Activated effector memory CD4-positive, alpha-beta T cell treated with anti-CD3 and anti-CD28 coated beads, Interleukin-2, amount 50 U/mL, for 16 hours (primary cell): ENCODE results near the gene ATP9B.

Source experiments
- DNase-seq: peaks from one replicate; pipeline ENCODE4 v3.0.0-alpha.2; 2020

ATP9B gene, protein sequence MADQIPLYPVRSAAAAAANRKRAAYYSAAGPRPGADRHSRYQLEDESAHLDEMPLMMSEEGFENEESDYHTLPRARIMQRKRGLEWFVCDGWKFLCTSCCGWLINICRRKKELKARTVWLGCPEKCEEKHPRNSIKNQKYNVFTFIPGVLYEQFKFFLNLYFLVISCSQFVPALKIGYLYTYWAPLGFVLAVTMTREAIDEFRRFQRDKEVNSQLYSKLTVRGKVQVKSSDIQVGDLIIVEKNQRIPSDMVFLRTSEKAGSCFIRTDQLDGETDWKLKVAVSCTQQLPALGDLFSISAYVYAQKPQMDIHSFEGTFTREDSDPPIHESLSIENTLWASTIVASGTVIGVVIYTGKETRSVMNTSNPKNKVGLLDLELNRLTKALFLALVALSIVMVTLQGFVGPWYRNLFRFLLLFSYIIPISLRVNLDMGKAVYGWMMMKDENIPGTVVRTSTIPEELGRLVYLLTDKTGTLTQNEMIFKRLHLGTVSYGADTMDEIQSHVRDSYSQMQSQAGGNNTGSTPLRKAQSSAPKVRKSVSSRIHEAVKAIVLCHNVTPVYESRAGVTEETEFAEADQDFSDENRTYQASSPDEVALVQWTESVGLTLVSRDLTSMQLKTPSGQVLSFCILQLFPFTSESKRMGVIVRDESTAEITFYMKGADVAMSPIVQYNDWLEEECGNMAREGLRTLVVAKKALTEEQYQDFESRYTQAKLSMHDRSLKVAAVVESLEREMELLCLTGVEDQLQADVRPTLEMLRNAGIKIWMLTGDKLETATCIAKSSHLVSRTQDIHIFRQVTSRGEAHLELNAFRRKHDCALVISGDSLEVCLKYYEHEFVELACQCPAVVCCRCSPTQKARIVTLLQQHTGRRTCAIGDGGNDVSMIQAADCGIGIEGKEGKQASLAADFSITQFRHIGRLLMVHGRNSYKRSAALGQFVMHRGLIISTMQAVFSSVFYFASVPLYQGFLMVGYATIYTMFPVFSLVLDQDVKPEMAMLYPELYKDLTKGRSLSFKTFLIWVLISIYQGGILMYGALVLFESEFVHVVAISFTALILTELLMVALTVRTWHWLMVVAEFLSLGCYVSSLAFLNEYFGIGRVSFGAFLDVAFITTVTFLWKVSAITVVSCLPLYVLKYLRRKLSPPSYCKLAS

DNA sequence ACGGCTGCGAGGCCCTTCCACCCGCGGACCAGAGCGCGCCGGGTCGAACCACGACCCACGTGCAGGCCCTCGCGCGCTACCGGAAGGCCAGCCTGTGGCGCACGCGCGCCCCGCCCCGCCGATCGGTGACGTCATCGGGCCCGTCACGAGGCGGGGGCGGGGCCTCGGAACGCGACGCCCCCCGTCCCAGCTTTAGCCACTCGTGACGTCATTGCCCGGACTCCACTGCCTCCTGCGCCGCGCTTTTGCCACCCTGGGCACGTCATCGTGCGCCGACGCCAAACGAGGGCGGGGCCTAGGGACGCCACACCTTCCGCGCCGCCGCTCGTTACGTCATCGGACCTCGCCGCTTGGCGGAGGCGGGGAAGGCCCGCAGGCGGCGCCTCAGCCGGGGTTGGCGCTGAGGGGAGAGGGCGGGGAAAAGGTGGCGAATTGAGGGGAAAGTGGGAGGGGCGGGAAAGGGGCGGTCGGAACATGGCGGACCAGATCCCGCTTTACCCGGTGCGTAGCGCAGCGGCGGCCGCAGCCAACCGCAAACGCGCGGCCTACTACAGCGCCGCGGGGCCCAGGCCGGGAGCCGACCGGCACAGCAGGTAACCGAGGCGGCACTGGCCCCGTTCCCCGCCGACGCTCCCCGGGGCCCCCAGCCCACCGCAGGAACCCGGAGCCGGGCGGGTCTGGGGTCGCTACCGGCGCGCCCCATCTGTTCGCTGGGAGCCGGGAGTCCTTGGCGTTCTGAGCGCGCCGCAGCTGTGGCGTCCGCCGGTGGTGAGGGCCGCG is at the start of gene ATP9B:
Gene ATP9B, plus strand, starts transcription at position 458 of the 780 bp plus-strand sequence. Its CDS starts 17 bp downstream, at position 475.
- DNase-seq: peak; percentile 99

DNA sequence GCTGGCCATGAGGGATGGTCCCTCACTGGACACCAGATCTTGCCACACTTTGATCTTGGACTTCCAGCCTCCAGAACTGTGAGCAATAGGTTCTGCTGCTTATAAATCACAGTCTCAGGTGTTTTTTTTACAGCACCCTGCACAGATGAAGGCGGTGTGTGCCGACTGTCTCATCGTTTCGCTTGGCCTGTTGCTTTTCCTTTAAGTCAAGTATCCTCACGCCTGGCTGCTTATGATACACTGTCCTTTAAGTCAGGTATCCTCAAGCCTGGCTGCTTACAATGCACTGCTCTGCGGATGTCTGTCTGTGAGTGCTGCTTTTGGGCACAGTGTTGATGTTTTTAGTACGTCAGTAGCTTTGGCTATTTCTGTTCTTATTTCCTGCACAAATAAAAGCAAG is 49.3 kb upstream of the ATP9B start:
- DNase-seq: no peak

DNA sequence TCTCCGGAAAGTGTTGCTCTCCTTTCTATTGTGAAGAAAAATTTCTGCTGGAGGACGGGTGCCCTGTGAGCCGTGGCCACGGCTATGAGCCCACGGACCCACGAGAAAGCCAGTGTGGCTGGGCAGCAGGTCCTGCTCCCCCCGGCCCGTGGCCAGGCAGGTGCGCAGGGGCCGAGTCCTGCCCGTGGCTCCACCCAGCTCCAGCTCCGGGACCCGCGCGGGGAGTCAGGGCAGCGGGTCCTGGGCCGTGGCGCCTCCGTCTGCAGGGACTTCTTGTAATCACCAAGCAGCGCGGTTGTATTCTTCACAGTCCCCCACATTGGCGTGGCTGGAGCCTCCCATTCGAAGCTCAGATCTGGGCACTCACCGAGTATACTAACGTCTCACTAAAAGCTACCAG is 46.6 kb upstream of the ATP9B start:
- DNase-seq: no peak

DNA sequence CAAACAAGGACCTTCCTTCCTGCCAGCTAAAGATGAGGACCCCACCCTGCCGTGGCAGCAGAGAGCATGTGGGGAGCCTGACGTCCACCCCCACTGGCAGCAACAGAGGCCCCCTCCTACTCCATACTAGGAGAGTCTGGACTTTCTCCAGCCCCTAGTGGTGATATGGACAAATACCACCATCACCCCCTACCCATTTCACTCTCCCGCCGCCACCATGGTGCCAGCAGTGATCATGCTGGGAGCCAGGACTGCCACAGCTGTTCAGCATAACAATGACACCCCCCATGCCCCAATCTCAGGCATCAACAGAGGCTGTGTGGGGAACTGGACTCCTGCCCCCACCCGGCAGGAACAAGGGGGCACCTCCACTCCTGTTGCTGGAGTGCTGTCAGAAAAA is 42.7 kb upstream of the ATP9B start:
- no peak for DNase-seq

DNA sequence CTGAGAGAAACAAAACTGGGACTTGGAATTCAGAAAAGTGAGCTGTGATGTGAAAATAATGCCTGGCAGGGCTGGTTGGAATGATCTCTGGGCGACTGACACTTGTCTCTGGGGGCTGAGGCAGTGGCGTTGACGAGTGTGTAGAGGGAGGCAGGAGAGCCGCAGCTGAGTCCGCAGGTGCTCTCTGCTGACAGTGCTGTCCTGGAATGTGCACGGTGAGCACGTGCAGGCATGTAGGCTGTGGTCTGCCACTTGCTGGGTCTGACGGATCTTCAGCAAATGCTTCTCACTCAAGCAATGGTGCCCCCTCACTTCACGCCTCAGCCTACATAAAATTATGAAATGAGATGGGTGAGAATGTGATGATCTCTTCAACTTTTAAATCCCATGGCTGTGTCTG is 38.5 kb upstream of the ATP9B start:
- no peak for DNase-seq

DNA sequence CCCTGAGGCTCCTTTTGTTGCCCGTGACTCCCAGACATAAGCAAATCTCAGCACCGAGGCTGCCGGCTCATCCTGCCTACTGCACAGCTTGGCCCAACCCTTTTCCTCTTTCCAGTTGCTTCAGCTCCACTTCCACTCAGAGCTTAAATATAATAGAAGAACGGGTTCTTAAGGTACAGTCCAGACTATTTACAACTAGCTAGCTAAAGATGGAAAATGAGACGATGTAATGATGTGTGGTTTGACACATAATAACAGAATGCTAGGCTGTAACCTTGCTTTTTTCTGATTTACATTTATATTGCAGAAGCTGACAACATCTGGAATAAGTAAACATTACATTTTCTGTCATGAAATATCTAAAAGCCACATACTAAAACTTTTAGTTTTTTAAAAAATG is 26.9 kb upstream of the ATP9B start:
- no peak for DNase-seq

DNA sequence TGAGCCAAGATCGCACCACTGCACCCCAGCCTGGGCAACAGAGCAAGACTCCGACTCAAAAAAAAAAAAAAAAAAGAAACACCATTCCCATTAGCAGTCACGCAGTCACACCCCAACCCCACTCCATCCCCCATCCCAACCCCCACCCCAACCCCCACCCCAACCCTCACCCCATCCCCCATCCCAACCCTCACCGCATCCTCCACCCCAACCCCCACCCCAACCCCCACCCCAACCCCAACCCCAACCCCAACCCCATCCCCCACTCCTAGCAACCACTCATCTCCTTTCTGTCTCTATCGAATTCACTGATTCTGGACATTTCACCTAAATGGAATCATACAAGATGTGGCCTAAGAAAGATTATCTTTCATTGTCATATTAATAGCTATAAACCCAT is 25.9 kb upstream of the ATP9B start:
- DNase-seq: no peak

DNA sequence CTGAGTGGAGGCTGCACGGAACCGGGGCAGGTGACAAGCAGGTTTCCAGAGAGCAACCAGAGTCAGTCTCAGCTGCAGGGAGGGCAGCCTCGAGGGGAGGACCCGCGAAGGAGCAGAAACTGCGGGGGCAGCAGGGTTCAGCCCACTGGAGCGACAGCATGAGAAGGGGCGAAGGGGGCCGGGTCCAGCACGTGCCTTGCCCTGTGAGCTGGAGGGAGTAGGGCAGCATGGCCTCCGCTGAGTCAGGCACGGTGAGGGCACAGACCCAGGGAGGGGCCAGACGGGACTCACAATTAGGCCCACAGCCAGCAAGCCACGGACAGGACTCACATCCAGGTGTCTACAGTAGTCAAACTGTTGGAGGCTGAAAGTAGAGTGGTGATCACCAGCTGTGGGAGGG is 22.7 kb upstream of the ATP9B start:
- DNase-seq: no peak

DNA sequence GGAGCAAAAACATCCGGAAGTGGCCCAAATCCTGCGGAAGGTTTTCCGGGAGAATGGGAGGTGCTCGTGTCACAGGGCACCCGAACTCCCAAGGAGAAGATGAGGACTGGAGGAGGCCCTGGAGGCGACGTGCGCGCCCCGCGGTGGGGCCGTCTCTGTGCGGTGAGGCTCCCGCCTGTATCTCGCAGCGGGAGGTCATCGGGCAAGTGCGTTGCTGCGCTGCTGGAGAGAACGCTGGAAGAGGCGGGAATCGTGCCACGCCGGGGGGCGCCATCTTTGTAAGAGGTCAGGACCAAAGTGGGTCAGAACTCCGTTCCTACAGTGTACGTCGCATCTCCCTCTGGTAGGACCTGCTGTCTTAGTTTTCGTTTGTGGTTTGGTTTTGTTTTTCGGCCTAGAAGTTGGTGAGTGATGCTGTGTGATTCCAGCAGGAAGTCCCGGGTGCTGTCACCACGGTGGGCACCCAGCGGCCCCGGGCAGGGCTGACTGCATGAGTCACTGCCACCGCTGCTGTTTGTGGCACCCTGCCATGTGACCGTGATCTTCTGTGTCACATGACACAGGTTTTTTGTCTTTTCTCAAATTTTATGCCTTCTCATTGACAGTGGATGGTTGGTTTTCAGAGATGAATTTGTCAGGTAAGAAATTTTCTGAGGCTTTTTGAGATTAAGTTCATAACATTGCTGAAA is 21.5 kb upstream of the ATP9B start:
- no peak for DNase-seq

DNA sequence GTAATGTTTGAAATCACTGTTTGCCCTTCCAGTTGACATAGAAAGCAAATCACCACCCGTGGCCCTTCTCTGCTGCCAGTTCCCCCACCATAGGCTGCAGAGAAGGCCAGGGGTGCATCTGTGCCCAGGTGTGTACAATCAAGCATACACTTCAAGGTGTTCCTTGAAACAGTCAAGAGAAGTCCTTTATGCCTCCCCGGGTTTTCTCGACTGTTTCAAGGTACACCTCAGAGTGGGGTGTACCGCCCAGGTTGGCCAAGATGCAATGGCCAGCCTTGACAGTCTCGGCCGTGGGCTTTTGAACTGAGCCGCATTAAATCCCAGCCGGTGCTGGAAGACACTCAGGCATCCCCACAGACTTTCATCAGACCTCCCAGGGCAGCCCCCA is 21.0 kb upstream of the ATP9B start:
- DNase-seq: no peak

DNA sequence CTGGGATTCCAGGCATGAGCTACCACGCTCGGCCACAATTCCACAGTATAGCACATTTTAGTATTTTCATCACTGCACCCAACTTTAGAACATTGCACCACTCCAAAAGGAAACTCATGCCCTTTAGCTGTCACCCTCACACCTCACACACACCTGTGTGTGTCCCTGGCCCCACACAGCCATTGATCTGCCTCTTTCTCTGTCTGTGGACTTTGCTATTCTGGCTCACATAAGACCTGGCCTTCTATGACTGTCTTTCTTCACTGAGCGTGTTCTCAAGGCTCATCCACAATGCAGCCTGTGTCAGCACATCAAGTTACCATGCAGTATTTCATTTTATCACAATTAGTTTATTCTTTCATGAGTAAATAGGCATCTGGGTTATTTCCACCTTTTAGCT is 19.7 kb upstream of the ATP9B start:
- DNase-seq: no peak

DNA sequence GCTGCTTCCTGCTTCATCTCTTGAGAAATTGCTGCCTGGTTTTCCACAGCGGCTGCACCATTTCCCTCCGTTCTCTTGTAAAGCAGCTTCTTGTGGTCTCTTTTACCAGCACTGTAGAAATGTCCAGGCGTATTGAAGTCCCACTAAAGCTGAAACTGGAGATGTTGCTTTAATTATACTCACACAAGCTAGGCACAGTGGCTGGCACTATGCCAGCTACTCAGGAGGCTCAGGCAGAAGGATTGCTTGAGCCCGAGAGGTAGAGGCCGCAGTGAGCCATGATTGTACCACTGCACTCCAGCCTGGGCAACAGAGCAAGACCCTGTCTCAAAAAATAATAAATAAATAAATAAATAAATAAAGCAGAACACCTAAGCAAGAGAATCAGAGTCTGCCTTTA is 19.2 kb upstream of the ATP9B start:
- no peak for DNase-seq

DNA sequence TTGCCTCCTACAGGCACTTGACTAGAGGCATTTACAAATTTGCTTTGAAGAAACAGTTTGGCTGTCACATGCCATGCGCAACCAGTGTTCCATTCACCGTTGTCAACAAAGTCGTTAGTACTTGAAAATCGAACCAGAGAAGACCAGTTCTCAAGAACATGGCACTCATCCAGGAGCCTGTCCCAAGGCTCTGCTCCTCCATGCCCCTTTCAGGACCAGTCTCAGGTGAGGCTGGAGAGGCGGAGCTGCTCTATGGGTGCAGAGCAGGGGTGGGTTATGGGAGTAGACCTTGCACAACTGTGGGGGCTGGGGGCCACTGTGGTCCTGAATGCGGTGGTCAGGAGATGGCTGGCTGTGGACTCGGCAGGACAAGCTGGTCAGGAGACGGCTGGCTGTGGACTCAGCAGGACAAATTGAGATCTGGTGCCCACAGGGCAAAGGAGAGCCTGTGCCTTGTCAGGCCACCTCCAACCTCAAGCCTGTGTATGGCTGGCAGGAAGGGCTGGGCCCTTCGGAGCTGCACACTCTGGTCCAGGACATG is 12.3 kb upstream of the ATP9B start:
- DNase-seq: no peak

DNA sequence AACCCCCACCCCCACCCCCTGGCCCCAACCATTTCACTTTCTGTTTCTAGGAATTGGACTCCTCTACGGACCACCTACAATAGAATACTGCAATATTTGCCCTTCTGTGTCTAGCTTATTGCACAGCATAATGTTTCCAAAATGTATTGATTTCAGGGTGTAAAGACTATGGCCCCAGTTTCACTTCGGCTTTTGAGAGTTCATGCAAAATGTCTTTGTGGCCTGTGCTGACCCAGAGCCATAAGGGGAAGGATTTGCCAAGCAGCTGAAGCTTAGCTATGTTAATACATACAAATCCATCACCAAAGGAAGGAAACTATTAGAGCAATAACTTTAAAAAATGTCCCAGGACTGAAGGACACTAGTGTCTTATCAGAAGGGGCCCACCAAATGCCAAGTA is 11.2 kb upstream of the ATP9B start:
- no peak for DNase-seq

DNA sequence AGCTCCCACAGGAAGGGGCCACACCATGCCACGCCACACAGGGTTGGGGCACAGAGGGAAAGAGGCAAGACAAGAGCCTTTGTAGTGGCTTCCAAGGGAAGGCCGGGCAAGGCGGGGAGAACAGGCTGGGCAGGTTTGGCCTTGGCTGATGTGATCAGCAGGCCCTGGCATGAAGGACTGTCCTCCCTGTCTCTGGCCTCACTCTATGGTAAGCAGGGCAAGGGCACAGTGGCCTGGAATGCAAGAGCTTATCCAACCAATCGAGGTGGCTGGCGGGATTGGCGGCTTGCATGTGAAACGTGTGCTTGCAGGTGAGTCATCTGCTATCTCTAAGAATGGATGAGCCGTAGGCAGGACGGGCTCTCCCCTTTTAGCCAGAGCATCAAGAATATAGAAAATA is 6.4 kb upstream of the ATP9B start:
- DNase-seq: no peak

DNA sequence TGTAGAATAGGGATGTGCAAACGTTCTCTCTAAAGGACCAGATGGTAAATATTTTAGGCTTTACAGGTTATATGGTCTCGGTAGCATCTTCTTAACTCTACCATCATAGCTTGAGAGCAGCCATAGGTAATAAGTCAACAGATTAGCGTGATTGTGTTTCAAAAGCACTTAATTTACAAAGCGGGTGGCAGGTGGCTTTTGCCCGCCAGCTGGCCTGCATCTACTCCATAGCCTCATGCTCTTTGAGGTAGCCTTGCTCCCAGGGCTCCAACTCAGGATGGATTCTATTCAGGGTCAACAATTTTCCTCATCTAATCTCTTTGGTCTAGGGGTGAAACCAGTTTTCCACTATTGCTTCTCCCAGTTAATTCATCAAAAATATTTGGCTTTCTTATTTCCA is 5.0 kb upstream of the ATP9B start:
- no peak for DNase-seq

DNA sequence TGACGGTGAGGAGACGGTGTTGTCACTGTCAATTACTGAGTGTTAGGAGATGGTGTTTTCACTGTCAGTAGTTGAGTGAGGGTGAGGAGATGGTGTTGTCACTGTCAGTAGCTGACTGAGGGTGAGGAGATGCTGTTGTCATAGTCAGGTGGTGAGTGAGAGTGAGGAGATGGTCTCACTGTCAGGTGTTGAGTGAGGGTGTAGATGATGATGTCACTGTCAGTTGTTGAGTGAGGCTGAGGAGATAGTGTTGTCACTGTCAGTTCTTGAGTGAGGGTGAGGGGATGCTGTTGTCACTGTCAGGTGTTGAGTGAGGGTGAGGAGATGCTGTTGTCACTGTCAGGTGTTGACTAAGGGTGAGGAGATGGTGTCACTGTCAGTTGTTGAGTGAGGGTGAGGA is 3.4 kb upstream of the ATP9B start:
- DNase-seq: no peak

DNA sequence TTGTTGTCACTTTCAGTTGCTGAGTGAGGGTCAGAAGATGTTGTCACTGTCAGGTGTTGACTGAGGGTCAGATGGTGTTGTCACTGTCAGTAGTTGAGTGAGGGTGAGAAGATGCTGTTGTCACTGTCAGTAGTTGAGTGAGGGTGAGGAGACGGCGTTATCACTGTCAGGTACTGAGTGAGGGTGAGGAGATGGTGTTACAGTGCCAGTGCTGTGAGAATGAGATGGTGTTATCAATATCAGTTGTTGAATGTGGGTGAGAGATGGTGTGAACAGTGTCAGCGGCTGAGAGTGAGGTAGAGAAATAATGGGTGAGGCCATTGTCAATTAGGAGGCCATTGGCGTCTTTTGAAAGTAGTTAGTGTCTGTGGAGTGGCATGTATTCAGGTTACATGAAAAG is 1.6 kb upstream of the ATP9B start:
- no peak for DNase-seq

DNA sequence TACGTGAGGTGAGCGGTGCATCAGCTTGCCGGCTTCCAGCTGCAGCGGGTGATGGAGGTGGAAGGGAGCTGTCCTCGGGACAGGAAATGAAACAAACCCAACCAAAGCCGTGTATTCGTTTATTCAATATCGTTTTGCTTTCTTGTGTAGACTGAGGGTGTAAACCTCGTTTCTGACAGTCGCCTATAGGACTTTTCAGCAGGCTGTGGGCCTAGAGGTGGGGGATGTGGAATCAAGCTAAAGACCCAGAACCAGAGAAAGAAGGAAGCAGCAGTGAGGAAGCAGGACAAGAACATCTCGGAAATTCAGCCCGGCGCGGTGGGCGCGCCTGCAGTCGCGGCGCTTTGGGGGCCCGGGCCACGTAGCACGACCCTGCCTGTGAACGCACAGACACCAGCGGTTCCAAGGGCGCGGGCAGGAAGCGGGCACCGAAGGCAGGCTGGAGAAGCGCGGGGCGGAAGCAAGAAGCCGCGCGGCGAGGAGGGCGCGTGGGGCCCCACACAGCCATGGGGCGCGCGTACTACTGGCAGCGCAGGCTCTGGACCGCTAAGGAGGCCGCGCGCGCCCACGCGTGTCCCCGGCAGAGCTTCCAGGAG is 755 bp upstream of the ATP9B start:
- DNase-seq: peak; percentile 69

DNA sequence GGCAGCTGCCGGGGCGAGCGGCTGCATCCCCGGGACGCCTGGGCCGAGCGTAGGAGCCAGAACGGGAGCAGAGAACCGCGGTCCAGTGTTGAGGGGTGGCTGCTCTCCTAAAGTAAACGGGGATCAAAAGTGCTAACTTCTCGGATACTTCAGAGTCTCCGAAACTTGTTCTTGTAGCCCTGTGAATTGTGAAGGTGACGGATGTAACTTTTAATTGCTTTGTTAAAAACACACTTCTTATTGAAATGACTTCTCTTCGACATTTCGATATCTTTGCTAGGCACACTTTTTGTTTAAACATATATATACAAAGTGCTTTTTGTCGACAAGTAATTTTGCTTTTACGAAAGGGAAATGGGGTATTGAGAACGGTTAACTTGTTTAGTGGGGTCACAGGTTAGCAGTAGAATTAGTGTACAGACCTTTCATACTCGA is 540 bp downstream of the ATP9B start:
- DNase-seq: no peak

DNA sequence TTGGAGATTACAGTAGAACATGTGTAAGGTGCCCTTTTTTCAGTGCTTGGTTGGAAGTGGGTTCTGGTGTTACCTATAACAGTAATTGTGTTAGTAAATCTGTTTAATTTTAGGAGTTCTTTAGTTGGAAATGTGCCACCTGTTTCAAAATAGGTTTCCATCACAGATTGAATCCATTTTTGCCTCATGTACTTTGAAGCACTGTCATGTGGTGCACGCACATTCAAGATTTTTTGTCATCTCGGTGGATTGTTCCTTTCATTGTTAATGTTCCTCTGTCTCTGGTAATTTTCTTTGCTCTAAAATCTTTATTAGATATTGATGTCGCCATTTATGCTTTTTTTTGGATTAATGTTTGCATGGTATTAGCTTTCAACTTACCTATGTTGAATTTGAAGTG is 1.3 kb downstream of the ATP9B start:
- no peak for DNase-seq

DNA sequence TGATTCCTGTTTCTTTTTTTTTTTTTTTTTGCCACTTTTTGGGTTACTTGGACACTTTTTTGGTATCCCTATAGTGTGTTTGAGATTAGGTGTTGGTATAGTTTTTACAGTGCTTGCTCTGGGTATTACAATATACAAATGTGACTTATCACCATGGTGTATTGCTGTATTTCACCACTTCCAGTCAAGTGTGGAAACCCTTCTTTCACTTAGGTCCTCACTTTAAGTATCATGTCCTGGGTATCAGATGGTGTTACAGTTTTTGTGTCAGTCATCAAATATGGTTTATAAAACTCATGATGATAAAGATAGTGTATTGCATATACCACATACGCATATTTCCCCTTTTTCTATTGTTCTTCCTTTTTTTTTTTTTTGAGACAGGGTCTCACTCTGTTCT is 1.8 kb downstream of the ATP9B start:
- no peak for DNase-seq
